HG03558 (cell line): ENCODE data around the gene MIP.
A peak's percentile ranks its signal among the peaks of the same experiment; 100 is the strongest.
"Not testable (repeated sequence)": the region's sequence is repeated elsewhere in the genome, so short reads cannot be mapped to it uniquely, and the experiment has no call there.

Experiments
- ATAC-seq: cut with Tn5 transposase; IDR thresholded peaks from one replicate; pipeline ENCODE4 v1.9.1; 2021; ENCODE audit warnings: moderate number of reproducible peaks; ENCODE audit not compliant: unreplicated experiment; ENCODE audit errors: extremely low read depth

Gene MIP

DNA sequence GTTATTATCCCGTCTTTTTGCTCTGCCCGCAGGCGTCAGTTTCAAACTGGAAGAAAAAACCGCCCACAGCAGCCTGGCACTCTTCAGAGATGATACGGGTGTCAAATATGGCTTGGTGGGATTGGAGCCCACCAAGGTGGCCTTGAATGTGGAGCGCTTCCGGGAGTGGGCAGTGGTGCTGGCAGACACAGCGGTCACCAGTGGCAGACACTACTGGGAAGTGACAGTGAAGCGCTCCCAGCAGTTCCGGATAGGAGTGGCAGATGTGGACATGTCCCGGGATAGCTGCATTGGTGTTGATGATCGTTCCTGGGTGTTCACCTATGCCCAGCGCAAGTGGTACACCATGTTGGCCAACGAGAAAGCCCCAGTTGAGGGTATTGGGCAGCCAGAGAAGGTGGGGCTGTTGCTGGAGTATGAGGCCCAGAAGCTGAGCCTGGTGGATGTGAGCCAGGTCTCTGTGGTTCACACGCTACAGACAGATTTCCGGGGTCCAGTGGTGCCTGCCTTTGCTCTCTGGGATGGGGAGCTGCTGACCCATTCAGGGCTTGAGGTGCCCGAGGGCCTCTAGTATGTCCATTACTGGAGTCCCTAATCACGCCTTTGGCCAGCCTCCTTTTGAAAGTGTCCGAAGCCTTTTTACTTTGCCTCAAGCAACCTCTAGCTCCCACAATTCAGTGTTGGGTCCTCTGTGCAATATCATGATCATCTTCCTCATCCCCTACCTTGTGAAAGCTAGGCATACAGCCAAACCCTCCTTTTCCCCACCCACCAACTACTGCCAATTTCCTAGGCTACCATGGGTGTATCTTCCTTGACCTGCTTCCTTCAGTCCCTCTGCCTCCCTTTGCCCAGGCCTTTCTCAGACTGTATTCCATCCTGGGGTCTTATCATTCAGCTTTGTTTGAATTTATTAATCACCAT, 14.8 kb upstream of the MIP start:
- ATAC-seq: no peak

- ATAC-seq: peak; percentile 79
Observed at GRCh38 chr12:56468216-56469006, 14.0 kb upstream of the MIP start, which contains the start of gene SPRYD4. TSS of gene SPRYD4 (plus strand) at chr12:56468578. CDS start at chr12:56468592, 14 bp downstream.

GRCh38 chr12:56462565-56462964, 8.1 kb upstream of the MIP start:
- no peak for ATAC-seq

- ATAC-seq: no peak
Observed at GRCh38 chr12:56461235-56462159, 7.0 kb upstream of the MIP start.

GRCh38 chr12:56457817-56458216, 3.4 kb upstream of the MIP start:
- ATAC-seq: no peak

DNA sequence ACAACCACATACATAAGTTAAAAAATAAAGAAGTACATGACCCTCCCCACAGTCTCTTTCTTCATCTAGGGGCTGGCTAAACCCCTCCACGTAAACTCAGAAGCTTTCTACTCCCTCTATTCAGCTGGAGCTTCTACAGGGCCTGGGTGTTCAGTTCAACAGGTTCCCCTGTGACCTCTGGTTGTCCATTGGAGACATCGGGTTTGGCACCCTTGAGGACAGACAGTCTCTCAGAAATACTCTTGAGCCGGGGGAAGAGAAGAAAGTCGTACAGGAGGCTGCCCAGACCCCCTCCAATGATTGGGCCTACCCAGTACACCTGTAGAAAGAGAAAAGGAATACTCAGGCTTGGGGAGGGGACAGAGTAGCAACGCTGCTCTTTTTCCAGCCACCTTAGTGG, 3.3 kb downstream of the MIP start:
- ATAC-seq: no peak

DNA sequence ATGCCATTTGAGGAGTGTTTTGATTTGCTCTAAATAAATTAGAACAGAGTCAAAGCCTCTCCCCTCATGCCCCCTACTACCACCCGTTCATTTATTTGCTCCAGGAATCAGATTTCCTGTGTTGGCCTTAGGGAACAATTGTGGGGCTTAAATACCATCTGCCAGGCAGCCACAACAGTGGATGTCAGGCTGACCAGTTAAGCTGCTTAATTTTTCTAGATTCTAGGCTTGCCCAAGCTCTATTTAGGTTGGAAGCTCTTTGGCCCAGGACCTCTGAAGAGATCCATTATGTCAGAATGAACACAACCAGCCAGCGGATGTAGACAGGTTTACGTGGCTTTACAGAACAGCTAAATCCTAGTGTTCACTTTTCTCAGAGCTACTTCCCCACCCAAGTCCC, 4.2 kb downstream of the MIP start:
- ATAC-seq: no peak

- ATAC-seq: no peak
Observed at GRCh38 chr12:56449622-56449984, 4.9 kb downstream of the MIP start.

DNA sequence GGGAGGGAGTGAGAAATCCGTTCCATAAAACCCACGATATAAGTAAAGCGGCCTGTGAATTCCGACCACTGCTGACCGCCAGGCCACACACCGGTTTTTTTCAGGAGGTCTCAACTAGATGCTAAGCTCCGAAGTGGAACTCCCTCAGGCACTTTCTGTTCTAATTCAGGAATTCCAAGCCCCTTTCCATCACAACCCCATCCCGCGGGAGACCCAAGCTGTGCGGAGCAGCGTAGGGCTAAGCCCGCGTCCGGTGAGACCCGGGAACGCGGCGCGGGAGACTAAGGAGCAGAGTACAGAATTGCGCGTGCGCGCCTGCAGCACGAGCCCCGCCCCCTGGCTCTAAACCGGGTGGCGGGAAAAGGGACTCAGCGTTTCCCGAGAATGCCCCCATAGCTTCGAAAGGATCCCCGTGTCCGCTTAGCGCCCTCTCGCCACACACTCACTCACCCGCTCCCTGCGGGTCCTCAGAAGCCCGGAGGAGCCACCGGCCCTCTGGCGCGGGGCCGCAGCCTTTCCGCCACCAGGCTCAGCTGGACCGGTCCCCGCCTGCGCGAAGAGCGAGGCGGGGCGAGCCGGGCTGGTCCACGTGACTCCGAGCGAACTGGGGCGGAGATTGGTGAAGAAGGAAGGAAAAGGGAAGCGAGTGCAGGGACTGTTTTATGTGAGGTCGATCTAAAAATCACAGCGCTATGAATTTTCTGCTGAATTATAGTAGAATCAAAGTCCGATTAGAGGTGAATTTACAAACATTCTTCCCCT, 5.4 kb downstream of the MIP start, which contains the start of gene TIMELESS:
Gene TIMELESS (minus strand): TSS at position 567 of the 762 bp plus-strand sequence. CDS start 15,256 bp downstream, outside the sequence.
- ATAC-seq: peak; percentile 82

- not testable (repeated sequence) for ATAC-seq
Observed at GRCh38 chr12:56443208-56443607, 11.2 kb downstream of the MIP start.

- no peak for ATAC-seq
Observed at GRCh38 chr12:56437430-56438176, 16.9 kb downstream of the MIP start.

DNA sequence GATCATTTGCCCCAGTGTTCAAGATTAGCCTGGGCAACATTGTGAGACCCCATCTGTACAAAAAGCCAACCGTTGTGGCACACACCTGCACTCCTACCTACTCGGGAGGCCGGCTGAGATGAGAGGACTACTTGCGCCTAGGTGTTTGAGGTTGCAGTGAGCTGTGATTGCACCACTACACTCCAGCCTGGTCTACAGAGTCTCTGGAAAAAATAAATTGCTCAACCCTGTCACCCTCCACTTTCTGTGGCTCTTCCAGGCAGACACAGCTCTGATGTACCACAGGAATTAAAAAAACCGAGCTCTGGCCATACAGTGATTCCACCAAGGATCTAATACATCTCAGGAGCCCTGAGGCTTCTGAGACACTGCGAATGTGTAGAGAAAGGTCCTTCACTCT, 19.6 kb downstream of the MIP start:
- no peak for ATAC-seq

DNA sequence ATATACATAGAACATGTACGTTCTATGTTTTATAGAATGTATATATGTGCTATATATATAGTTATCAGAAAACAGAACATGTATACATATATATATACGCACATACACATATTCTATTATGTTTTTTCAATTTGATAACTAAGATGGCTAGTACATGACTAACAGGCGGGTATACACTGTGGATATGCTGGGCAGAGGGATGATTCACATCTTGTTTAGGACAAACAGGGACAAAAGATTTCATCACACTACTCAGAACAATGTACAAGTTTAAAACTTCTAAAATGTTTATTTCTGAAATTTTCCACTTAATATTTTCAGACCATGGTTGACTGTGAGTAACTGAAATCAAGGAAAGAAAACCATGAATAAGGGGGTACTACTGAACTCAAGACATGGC, 22.6 kb downstream of the MIP start:
- ATAC-seq: no peak

- ATAC-seq: no peak
Observed at GRCh38 chr12:56431288-56431687, 23.2 kb downstream of the MIP start.

DNA sequence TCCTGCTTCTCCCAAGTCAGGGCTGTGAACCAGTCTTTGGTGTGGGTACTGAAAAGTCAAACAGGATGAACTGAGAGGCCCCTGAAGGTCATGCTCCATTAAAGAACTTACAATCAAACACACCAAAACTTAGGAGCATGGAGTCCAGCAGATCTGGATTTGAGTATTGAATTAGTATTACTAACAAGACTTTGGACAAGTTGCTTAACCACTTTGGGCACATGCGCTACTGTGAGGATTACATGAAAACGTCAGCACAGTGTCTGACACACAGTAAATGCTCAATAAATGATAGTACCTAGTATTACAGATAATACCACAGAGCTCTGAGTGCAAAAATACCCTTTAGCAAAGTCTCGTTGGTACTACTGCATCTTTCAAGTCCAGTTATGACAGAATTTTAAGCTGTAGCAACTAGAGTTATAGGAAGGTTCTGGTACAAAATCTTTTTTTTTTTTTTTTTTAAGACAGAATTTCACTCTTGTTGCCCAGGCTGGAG, 28.5 kb downstream of the MIP start:
- ATAC-seq: no peak

DNA sequence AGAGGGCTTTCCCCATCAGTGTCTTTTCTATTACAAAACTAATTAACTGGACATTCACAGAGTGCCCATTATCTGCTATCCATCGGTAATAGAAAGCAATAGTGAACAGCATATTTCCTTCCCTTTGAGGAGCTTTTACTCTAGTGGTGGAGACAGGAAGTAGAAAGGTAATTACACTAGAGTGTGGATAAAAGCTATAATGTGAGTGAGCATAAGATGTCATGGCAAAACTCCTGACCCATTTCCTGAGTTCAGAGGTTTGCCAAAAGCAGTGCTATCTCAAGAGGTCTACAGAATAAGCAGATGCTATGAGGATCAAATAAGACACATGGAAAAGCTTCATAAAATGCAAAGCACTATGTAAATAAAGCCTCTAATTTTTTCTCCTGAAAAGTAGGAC, 29.3 kb downstream of the MIP start:
- ATAC-seq: no peak

DNA sequence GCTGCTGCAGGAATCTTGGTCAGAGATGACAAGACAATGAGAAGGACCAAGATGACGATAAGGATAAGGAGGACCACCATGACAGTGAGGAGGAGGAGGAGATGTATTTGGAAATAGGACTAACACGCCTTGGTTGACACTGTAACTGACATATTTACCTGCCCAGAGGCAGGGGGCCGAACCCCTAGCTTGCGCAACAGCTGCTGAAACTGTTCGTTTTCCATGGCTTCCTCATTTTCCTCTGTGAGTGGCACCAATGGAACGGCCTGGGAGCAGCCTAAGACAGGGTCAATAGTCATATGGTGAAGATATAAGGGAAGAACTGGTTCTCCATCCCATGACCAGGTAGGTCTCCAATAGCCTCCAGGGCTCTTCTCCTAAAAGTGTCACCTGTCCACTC, 34.0 kb downstream of the MIP start:
- ATAC-seq: no peak

- ATAC-seq: no peak
Observed at GRCh38 chr12:56417739-56418138, 36.7 kb downstream of the MIP start.

GRCh38 chr12:56414401-56414800, 40.1 kb downstream of the MIP start:
- ATAC-seq: no peak
